Vagina (tissue), 2 donors: ENCODE measurements around the gene NXPH4.

Source experiments
- CTCF ChIP-seq, 3 experiments: fragments of 450-650 bp in 2 of 3; fragments of 200-600 bp in 1 of 3; sonication (generic) in 1 of 3; IDR thresholded peaks; one replicate each; pipeline ENCODE4 v1.5.1; 2017 to 2019; ENCODE audit warnings: antibody characterized with exemption in 3 of 3, mild to moderate bottlenecking in 2 of 3, moderate library complexity in 2 of 3
- POLR2AphosphoS5 ChIP-seq, 2 donors: sonication (generic); formaldehyde crosslinking; IDR thresholded peaks; one replicate each; pipeline ENCODE4 v1.9.0; 2017; ENCODE audit warnings: antibody characterized with exemption in 2 of 2, mild to moderate bottlenecking in 2 of 2, low read depth in 1 of 2; ENCODE audit not compliant: insufficient read depth in 1 of 2

GRCh38 chr12:57254506-57255280 lies 38.1 kb downstream of the NXPH4 start:
- TF ChIP-seq CTCF (IDR thresholded peaks at IDR 0.05) (no peak), POLR2AphosphoS5 (IDR thresholded peaks at IDR 0.05; ENCODE audit: insufficient read depth in 1 of 2, low read depth in 1 of 2) (no peak)
